HK-2 (cell line): Measurements from ENCODE around the gene MCUB.
A peak's percentile ranks its signal among the peaks of the same experiment; 100 is the strongest.

ENCODE experiments used
- DNase-seq: peaks from one replicate; pipeline ENCODE4 v3.0.0-alpha.2; 2018; ENCODE audit not compliant: unreplicated experiment

Gene MCUB

DNA sequence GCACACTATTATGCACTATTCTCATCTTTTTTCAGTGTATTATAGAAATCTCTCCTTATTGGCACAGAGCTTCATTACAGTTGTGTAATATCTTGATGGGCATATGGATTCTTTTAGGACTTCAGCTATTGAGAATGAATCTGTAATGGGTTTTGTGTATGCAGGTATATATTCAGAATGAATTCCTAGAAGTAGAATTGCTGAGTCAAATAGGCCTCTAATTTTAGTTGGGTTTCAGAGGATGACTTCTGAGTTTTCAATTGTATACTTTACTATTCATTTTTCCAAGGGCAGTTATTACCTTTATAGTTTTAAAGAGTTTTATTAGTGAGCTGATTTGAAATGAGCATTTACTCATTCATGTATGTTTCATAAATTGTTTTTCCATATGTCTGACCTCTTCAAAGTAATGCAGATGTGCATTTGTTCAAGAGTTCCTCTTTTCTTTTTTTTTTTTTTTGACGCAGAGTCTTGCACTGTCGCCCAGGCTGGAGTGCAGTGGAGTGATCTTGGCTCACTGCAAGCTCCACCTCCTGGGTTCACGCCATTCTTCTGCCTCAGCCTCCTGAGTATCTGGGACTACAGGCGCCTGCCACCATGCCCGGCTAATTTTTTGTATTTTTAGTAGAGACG lies 123.7 kb downstream of the MCUB start:
- DNase-seq: no peak

DNA sequence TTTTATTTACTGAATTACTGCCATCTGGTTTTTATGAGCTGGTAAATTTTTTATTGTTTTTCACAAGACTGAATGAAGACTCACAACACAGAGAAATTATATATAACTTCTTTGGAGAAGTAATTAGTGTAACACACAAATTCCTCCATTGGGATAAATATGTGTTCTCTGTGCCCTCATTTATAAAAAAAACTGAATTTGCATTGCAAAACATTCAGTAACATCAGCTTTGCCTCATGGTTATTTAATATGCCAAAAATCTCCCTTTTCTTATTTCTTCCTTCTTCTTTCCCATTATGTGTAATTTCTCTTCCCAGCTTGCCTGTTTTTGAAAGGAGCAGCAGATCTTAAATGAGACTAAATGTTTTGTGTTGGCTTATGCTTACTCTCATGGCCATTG lies 124.7 kb downstream of the MCUB start:
- DNase-seq: no peak

DNA sequence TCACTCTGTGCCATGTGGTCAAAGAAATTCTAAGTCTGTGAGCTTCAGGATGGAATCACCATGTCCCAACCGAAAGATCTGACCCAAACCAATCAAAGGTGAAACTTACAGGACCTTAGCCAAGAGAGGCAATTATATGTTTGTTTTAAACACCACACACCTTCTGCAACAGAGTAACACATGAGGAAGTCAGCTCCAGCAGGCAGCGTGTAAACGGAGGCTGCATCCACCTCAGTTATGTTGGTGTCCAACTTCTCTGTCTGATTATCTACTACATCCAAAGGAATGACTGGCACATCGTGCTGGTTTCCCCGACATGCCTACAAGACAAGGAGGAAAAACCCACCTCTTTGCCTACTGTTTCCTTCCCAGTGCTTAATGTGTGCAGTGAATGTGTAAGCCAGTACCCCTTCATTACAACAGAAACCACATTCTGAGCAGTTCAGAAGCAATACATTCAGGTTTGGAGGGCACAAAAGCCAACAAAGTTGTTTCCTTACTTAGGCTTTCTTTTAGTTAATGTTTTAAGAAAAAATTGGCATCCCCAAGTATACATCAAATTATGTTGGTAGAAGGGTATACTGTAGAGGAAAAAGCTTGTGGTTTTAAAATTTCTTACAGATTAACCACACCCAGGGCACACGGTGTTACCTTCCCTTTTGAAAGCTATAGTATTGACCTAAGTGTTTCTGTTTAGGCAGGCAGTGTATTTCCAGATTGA lies 130.8 kb downstream of the MCUB start:
- DNase-seq: no peak

DNA sequence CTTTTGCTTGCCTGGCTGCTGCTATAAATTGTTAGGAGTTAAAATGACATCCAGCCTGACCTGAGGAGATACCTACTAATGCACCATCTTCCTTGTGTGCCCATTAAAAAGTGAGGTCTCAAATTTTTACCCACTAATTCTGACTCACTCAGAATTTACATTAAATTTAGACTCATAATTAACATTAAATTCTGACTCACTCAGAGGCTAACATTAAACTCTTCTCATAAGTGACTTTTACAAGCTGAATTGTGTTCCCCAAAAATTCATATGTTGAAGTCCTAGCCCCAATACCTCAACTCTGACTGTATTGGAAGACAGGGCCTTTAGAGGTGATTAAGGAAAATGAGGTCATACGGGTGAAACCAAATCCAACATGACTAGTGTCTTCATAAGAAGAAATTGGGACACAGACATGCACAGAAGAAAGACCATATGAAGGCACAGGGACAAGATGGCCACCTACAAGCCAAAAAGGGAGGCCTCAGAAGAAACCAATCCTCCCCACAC lies 131.4 kb downstream of the MCUB start:
- DNase-seq: no peak

DNA sequence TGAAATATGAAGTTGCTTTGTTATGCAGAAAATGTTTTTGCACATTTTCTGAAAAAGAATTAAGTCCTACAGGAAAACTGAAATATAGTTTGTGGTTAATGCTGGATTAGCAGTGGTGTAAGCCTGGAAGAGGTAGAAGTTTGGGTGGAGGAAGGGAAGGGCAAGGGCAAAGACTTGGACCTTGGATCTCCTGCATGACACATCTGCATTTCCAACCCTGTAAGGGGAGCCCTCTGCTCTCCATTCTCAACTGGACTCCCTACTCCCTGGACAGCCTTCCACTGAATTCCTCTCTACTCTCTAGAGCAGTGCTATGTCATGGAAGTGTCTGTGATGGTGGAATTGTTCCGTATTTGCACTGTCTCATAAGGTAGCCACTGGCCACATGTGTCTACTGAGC lies 138.6 kb downstream of the MCUB start:
- no peak for DNase-seq

DNA sequence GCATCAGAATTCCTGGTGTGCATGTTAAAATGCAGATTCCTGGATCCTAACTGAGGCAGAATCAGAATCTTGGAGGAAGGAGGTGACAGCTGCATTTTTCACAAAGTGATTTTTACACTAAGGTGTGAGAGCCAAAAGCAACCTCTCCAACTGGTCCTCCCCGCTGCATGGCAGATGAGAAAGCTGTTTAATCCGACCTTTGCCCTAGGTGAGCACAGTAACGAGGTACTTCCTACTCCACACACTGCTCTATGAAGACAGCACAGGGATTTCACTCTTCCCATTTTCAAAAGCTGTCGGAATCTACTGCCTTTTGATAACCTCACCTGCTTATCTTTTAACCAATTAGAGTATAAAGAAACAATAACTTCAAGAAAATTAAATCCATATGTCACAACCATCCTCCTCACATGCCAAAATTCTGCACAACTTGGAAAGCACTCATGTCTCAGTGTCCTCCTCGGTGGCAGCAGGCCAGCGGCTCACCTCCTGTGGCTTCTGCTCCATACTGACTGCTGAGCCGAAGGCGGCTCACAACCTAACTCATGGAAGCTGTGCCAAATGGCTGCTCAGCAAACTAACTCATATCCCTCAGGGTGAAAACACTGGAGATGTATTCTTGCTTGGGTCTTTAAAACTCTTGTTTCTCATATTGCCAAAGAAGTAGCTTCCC lies 139.6 kb downstream of the MCUB start:
- no peak for DNase-seq

DNA sequence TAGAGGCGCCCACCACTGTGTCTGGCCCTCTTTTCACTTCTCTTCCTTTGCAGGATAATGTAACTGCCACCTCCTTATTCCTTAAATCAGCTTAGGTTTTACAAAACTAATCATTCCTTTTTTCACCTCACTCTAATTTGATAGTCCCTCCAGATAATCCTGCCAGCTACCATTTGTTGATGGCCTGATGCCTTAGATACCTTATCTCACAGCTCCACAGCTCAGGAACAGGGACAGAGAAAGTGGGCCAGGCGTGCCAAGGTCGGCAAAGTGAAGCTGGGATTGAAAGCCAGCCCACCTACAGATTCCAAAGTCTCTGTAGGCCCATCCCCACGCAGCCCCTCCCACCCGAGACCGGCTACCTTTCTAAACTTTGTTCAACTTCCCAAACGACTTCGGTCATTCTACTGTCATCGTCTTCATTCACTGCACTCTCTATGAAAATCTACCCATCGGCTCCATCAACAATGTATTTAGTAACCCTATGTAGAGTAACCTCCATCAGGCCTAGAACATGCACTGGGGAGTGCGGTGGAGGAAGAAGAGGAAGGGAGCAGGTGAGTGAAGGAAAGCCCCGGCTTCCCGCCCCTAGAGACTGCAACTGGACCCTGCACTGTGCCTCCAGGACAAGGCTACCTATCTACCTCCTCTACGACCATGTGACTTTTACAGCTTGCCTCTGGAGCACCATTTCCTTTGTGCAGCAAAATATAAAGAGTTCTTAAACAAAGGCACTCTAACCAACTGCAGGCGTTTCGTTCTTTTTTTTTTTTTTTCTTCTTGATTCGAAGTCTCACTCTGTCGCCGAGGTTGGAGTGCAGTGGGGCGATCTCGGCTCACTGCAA lies 141.7 kb downstream of the MCUB start:
- DNase-seq: peak; percentile 13

DNA sequence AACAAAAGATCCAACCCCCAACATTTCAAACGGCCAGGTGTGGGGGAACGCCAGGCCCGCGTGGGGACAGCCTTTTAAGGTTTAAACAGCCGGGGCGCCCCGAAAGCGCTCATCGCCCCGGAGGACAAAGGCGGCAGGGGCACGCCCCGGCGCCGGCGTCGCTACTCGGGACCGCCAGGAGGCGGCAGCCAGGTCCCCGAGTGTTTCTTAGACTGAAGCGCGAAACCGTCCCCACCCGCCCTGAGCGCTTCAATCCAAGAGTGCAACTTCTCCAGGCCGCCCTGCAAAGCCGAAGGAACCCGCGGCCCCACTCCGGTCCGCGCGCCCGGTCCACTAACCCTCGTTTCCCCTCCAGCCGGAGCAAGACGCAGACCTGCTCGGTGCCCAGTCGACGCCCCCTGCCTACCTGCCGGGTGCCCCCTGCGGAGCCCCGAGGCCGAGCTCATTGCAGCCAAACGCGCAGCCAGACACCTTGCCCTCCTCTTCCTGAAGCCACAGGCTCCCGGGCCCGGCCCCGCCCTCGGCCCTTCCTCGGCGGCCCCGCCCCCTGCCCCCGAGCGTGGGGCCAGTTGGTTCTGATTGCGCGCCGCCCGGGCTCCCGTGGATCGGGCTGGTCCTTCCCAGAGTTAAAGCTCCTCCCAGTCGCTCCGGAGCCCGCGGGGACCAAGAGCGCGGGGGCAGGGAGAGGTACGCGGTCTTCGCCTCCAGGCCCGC lies 143.1 kb downstream of the MCUB start, which contains the start of gene CASP6:
TSS of gene CASP6 (minus strand) at position 496 of the 714 bp plus-strand sequence. CDS start at position 446, 50 bp downstream.
- peak; percentile 82 for DNase-seq

DNA sequence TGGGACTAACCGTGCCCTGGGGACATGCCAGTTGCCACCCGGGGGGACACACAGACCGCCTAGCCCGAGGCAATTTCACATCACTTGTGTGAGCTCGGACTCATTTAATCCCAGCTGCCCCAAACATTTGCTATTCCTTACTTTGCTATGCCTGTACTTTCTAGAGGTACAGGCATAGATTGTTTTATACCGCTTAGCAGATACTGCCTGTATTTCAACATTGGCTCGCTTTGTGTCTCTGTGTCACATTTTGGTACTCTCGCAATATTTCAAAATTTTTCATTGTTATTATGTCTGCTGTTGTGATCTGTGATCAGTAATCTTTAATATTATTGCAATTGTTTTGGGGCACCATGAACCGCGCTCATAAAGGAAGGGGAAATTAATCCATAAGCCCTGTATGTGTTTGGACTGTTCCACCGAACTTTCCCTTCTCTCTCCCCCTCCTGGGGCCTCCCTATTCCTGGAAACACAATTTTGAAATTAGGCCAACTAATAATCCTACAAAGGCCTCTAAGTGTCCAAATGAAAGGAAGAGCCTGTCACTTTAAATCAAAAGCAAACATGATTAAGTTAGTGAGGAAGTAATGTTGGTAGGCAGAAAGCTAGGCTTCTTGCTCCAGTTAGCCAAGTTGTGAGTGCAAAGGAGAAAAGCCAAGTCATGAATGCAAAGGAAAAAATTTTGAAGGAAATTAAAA lies 143.8 kb downstream of the MCUB start:
- no peak for DNase-seq

DNA sequence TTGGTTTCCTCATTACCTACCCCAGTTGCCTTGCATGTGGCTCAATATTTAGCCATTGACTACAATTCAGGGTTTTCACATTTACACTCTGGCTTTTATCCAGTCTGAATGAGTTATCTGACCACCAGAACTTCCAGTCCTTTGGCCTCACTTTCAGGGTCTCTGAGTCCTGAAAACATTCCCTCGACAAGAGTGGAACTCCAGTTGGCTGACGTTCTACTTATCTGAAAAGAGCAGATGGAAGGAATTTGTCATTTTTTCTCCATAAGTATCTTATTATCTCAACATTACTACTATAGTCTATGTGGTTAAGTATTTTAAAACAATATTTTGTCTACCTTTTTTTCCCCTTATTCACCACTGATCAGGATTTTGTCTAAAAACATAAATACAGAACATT lies 148.4 kb downstream of the MCUB start:
- DNase-seq: no peak

DNA sequence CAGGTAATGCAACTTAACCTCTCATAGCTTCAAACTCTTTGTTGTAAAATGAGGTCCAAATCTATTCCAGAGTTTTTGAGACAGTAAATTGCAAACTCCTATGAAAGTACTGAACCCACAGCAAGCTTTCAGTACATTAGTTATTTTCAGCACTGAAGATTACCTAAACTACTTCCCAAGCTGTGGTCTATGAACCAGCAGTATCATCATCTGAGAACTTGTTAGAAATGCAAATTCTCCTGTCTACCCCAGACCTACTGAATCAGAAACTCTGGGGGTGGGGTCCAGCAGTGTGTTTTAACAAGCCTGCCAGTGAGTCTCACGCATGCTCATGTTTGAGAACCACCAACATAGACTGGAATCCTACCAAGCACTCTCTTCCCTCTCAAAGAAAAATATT lies 148.9 kb downstream of the MCUB start:
- no peak for DNase-seq

DNA sequence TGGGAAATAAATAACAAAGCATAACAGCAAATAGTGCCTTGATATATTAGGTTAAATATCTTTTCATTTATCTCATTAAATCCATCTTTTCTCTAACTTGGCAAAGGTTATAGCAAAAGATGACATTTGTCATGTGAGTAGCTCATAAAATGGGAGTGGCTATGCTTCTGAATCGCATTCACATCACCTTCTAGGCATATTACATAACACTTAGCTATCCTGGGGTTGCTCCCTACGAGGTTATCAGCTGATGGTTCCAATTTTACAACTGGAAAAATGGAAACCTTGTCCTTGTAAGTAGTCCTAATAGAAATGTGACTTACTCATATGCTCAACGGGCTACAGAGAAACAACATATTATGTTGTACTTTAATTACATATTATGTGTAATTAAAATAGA lies 153.5 kb downstream of the MCUB start:
- DNase-seq: no peak

DNA sequence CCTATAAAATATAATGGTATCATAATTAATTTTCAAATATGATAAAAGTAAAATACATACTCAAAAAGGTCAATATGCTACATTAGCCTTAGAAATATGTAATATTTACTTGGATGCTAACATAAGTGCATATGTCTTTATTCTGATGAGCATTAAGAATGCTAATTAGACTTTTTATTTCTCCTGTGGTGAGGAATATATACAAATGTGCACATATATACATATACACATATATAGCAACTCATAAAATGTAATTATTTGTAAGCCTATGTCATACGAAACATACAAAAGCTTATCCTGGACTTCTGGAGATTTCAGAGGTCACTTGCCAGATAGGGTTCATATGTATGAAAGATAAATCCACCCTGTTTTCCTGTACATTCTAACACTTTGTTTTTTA lies 158.7 kb downstream of the MCUB start:
- DNase-seq: no peak

DNA sequence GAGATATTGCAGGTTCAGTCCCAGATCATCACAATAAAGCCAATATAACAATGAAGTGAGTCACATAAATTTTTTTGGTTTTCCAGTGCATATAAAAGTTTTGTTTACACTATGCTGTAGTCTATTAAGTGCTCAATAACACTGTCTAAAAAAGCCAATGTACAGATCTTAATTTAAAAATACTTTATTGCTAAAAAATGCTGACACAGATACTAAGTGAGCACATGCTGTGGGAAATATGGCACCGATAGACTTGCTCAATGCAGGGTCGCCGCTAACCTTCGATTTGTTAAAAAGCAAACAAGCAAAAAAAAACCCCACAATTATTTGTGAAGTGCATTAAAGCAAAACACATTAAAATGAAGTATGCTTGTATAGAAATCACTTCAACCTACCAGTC lies 159.6 kb downstream of the MCUB start:
- DNase-seq: no peak

DNA sequence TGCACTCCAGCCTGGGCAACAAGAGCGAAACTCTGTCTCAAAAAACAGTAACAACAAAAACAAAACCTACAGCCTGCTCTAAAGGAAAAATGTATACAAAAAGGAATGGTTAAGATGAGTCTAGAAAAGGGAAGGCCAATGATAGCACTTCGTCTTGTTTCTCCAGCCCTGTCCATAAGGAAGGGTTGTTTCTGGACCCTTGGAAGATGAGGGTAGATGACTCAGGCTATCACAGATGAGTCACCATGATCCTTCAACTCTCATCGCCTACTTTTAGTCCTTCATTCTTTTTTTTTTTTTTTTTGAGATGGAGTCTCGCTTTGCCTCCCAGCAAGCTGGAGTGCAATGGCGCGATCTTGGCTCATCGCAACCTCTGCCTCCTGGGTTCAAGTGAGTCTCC lies 161.0 kb downstream of the MCUB start:
- no peak for DNase-seq

DNA sequence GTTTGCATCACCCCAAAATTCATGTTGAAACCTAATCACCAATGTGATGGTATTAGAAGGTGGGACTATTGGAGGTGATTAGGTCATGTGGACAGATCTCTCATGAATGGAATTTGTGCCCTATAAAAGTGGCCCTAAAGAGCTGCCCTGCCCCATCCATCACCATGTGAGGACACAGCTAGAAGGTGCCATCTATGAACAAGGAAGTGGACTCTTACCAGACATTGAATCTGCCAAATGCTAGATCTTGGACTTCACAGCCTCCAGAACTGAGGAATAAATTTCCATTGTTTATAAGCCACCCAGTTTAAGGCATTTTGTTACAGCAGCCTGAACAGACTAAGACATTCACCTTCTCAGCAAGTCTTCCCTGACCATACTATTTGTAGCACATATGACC lies 162.3 kb downstream of the MCUB start:
- DNase-seq: no peak

DNA sequence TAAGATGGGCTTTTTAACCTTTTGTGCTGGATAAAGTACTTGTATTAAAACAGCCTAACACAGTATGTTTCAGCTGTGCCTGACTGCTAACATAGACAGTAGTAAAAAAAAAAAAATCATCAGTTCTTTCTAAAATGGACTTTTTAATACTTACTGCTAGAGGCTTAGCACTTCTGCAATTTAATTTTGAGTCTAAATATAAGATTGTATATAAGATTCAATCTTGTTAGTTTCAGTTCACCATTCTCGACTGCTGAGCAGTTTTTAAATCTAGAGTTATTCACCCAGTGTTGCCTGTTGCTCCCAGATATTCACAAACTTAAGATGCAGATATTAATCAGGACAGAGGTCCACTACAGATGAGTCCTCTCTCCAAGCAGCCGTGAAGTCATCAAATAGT lies 163.1 kb downstream of the MCUB start:
- DNase-seq: no peak

DNA sequence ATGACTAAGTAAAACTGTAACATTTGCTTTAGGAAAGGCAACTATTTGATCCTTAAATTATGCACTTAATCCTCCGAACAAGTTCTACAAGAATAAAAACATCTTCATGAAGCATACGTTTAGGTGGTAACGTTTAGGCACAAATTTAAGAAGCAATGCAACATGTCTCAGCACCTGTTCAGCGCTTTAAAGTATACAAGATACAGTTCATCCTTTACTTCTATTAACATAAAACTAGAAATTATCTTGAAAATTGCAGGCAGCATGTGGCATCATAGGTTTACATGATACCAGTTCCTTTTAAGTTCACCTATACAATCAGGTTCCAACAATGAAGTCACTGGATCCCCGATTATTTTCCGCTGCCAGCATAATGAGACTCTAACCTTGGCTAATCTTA lies 168.3 kb downstream of the MCUB start:
- no peak for DNase-seq

DNA sequence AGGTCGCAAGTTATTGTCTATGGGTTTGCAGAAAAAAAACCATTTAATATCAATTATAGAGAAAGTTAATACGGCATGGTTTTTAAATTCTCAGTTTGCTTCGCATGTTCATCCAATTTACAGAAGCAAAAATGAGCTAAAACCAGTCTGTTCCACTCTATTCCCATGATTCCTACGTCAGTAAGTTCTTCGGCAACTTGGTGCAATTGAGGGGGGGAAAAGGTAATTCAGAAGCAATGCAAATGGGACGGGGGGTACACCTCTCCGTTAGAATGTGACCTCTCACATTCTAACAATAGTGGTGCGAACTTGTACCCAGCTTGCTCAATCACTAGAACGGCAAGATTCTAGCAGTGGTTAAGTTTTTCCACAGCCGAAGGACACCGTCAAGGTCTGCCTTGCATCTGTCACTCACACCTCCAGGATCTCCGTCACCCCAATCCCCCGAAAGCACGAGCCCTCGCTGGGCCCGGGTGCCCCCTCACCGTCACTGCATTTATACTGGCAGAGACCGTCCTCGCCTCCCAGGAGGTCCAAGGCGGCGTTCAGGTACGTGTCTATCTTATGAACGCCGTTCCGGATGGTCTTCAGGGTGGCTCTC lies 169.2 kb downstream of the MCUB start:
- no peak for DNase-seq
